GM19193 (cell line): ENCODE results near the gene EHD1.

Experiments
- POLR2A ChIP-seq: IDR thresholded peaks from 4 replicates; pipeline ENCODE4 v1.6.1; 2011; ENCODE audit not compliant: insufficient read depth, insufficient read length; ENCODE audit errors: extremely low read depth

EHD1 gene

GRCh38 chr11:64887234-64887756 lies 8.9 kb upstream of the EHD1 start:
- no peak for TF ChIP-seq POLR2A

GRCh38 chr11:64885367-64886286 lies 7.2 kb upstream of the EHD1 start:
- TF ChIP-seq POLR2A = no peak

GRCh38 chr11:64884019-64884418 lies 5.6 kb upstream of the EHD1 start:
- no peak for TF ChIP-seq POLR2A

- no peak for TF ChIP-seq POLR2A
Measured at GRCh38 chr11:64883575-64883974, 5.2 kb upstream of the EHD1 start.

GRCh38 chr11:64882243-64882642 lies 3.8 kb upstream of the EHD1 start:
- TF ChIP-seq POLR2A = no peak

- no peak for TF ChIP-seq POLR2A
Measured at GRCh38 chr11:64881476-64881875, 3.1 kb upstream of the EHD1 start.

- TF ChIP-seq POLR2A = no peak
Measured at GRCh38 chr11:64880240-64881001, 2.0 kb upstream of the EHD1 start.

- TF ChIP-seq POLR2A = no peak
Measured at GRCh38 chr11:64879244-64879900, 951 bp upstream of the EHD1 start.

GRCh38 chr11:64878223-64878493 lies 263 bp downstream of the EHD1 start:
- no peak for TF ChIP-seq POLR2A

GRCh38 chr11:64877390-64878222 lies 815 bp downstream of the EHD1 start:
- TF ChIP-seq POLR2A = no peak

- TF ChIP-seq POLR2A = no peak
Measured at GRCh38 chr11:64876835-64877341, 1.5 kb downstream of the EHD1 start.

GRCh38 chr11:64876229-64876750 lies 2.1 kb downstream of the EHD1 start:
- TF ChIP-seq POLR2A = no peak

- no peak for TF ChIP-seq POLR2A
Measured at GRCh38 chr11:64875369-64876228, 2.8 kb downstream of the EHD1 start.
